Measurements from ENCODE around the gene GLI3.
"Not testable (repeated sequence)": the region's sequence is repeated elsewhere in the genome, so short reads cannot be mapped to it uniquely, and the experiment has no call there.

Gene GLI3

DNA sequence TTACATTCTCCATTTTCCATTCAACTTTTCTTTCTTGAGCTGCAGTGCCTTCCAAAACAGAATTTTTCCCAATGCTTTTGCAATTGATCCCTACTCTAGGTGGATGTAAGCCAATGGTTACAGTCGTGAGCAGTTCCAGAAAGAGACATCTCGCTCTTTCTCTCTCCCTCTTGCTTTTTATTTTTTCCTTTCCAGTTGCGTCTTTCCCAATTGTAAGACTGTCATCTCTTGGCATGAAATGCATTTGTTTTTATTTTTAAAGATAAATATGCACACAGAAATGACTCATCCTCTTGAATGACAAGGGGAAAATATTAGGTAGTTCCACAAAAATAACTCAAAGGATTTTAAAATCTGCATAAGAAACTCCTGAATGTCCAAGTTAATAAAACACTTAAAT, 25.1 kb downstream of the GLI3 start:
- H3K4me3 Mint-ChIP-seq: no peak overlapping the region
- H3K9me3 Mint-ChIP-seq: no peaks in the 10 kb centered on the region
- no peaks in the 10 kb centered on the region for H3K36me3 Mint-ChIP-seq (ENCODE audit: low read depth)
- H3K4me1 Mint-ChIP-seq (ENCODE audit: low read depth): no peaks in the 10 kb centered on the region
- peaks cover 3% of the 10 kb centered on the region for H3K27me3 Mint-ChIP-seq (ENCODE audit: low read depth)
- H3K27ac Mint-ChIP-seq: no peak overlapping the region

DNA sequence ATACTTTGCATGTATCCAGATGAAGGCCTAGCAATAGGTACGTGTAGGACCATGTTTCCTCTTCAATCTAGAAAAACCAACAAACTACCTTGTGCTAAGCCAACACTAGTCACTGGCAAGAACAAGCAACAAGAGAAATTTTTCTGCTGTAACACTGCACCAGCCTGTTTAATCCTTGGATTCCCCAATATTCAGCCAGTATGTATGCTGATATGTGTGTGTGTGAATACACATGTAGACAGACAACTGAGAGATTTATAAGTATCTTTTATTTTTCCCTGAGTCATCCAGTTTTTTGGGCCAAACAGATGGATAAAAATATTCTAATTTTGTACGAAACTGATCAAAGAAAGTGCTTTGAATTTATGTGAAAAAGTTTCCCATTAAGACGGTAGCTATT, 26.2 kb downstream of the GLI3 start:
- Mint-ChIP-seq H3K4me1 (ENCODE audit: low read depth) (no peaks in the 10 kb centered on the region), H3K36me3 (ENCODE audit: low read depth) (no peaks in the 10 kb centered on the region), H3K27ac (no peak overlapping the region), H3K27me3 (ENCODE audit: low read depth) (peaks cover 3% of the 10 kb centered on the region), H3K4me3 (no peak overlapping the region), H3K9me3 (no peaks in the 10 kb centered on the region)

DNA sequence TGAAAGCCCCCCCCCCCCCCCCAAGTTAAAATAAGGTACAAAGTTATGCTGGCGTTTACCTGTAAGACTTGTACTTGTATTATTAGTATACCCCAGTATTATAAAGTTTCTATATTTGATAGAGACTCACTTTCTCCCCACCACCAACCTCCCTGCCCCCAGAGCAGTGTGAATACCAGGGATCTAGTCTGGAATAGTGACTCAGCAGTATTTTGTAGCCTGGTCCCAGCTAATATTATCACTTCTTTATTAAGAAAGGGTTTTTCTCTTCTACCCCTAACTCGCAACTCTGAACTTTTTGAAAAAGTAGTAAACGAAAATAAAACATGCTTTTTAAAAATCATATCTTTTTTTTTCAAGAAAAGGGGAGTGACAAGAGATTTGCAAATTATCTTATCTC, 26.7 kb downstream of the GLI3 start:
- Mint-ChIP-seq H3K9me3 (no peaks in the 10 kb centered on the region), H3K27me3 (ENCODE audit: low read depth) (peaks cover 3% of the 10 kb centered on the region), H3K36me3 (ENCODE audit: low read depth) (no peaks in the 10 kb centered on the region), H3K27ac (no peak overlapping the region), H3K4me1 (ENCODE audit: low read depth) (no peaks in the 10 kb centered on the region), H3K4me3 (no peak overlapping the region)

DNA sequence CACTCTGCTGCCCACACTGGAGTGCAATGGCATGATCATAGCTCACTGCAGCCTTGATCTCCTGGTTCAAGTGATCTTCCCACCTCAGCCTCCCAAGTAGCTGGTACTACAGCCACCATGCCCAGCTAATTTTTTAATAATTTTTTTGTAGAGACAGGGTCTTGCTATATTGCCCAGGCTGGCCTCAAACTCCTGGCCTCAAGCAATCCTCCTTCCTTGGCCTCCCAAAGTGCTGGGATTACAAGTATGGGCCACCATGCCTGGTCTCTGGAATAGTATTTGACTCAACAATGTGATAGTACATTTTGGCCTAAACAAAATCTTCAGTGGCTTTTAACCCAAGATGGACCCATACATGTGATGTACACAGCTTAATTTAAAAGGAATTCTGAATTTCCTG, 27.9 kb downstream of the GLI3 start:
- H3K36me3 Mint-ChIP-seq (ENCODE audit: low read depth); H3K27ac Mint-ChIP-seq; H3K27me3 Mint-ChIP-seq (ENCODE audit: low read depth); H3K9me3 Mint-ChIP-seq; H3K4me3 Mint-ChIP-seq; H3K4me1 Mint-ChIP-seq (ENCODE audit: low read depth): not testable (repeated sequence)

DNA sequence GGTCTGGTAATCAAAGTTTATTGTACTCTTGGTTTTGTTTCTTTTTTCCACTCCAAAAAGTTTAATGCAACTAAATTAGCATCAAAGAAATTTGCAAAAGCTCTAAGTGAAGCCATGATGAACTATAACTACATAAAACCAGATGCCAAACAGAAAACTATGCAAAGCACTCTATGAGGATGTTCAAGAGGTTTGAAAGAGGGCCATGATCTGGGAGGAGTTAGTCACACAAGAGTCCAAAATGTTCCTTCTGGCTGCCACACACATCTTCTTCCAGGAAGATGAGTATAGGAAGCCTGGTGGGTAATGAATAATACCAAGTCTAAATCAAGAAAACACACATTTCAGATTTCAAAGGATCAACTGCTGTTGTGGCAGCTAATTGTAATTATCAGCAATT, 28.4 kb downstream of the GLI3 start:
- Mint-ChIP-seq H3K9me3 (no peaks in the 10 kb centered on the region), H3K27me3 (ENCODE audit: low read depth) (peaks cover 3% of the 10 kb centered on the region), H3K27ac (no peak overlapping the region), H3K36me3 (ENCODE audit: low read depth) (no peaks in the 10 kb centered on the region), H3K4me1 (ENCODE audit: low read depth) (no peaks in the 10 kb centered on the region), H3K4me3 (no peak overlapping the region)

DNA sequence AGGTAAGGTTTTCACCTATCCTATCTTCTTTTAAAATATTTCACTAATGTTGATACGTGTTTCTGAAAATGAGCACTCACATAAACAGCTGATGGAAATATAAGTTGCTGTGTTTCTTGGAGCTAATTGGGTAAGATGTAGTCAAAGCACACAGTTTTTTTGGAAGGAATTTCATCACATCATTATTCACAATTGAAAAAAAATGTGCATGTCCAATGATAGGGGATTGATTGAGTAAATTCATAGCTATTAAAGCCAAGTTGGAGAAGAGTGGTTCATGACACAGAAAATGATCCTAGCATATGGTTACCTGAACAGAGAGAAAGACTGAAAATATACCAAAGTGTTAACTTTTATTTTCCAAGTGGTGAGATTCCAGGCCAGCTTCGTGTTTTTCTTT, 29.6 kb downstream of the GLI3 start:
- H3K9me3 Mint-ChIP-seq: no peaks in the 10 kb centered on the region
- H3K27me3 Mint-ChIP-seq (ENCODE audit: low read depth): no peaks in the 10 kb centered on the region
- no peak overlapping the region for H3K27ac Mint-ChIP-seq
- no peak overlapping the region for H3K4me3 Mint-ChIP-seq
- H3K36me3 Mint-ChIP-seq (ENCODE audit: low read depth): no peaks in the 10 kb centered on the region
- H3K4me1 Mint-ChIP-seq (ENCODE audit: low read depth): no peaks in the 10 kb centered on the region

DNA sequence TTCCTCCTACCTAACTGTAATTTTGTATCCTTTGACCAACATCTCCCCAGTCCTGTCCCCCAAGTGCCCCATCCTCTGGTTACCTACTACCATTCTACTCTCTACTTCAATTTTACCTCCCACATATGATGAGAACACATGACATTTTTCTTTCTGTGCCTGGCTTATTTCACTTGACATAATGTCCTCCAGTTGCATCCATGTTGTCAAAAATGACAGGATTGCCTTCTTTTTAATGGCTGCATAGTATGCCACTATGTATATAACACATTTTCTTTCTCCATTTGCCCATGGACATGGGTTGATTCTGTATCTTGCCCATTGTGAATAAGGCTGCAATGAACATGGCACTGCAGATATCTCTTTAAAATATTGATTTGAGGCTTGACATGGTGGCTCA, 33.7 kb downstream of the GLI3 start:
- H3K4me1 Mint-ChIP-seq (ENCODE audit: low read depth): peaks cover 1% of the 10 kb centered on the region
- no peak overlapping the region for H3K27ac Mint-ChIP-seq
- no peaks in the 10 kb centered on the region for H3K27me3 Mint-ChIP-seq (ENCODE audit: low read depth)

DNA sequence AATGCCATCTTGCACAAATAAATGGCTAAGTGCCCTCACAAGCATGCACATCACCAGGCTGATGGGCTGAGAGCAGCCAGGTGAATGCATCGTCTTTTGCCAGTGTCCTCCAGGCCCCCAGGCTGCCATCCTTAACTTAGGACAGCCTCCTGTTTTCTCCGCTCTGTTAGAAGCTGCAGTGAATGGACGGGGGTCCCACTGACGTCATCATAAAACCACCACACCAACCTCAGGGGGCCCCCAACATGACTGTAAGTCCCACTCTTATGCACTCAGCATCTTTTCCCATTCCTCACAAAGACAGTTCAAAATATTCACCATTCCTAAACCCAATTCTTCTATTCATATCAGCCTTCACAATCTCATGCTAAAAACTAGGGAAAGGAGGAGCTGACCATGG, 34.4 kb downstream of the GLI3 start:
- H3K9me3 Mint-ChIP-seq: no peaks in the 10 kb centered on the region

More for the DNA sequence above, 33.7 kb downstream of the GLI3 start:
- no peak overlapping the region for H3K4me3 Mint-ChIP-seq
- H3K36me3 Mint-ChIP-seq (ENCODE audit: low read depth): no peaks in the 10 kb centered on the region
- no peaks in the 10 kb centered on the region for H3K9me3 Mint-ChIP-seq

DNA sequence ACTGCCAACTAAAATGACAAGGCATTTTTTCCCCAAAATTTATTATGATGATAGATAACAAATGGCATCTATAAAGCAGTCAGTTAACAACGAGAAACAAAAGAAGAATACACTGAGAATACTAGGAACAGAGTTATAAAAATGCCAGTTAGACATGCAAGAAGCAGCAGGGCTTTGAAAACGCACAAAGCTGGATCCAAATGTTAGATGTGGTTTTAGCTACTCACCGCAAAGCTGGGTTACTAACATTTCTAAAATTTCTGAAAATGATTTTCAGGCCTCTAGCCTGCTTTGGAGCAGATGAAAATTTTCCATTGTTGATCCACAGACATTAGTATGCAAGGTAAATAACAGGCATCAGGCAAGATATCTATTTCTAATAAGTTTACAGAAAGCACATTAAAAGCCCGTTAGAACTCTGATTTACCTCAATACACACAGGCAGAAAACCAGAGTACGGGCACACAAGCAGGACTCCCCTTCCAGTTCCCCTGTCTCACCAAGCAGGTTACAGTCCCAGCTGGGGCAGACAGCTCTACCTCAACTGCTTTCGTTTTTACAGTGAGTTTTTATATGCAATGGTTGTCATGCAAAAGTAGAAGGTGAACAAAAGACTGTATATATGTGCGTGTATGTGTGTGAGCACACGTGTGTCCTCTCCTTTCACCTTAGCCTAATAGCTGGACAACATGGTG, 37.9 kb downstream of the GLI3 start:
- Mint-ChIP-seq H3K4me1 (ENCODE audit: low read depth) (peaks cover 1% of the 10 kb centered on the region), H3K27me3 (ENCODE audit: low read depth) (no peaks in the 10 kb centered on the region), H3K36me3 (ENCODE audit: low read depth) (no peaks in the 10 kb centered on the region), H3K4me3 (no peak overlapping the region), H3K27ac (no peak overlapping the region), H3K9me3 (no peaks in the 10 kb centered on the region)

More for the DNA sequence above, 34.4 kb downstream of the GLI3 start:
- H3K36me3 Mint-ChIP-seq (ENCODE audit: low read depth): no peaks in the 10 kb centered on the region
- H3K27ac Mint-ChIP-seq: no peak overlapping the region
- H3K4me1 Mint-ChIP-seq (ENCODE audit: low read depth): peaks cover 1% of the 10 kb centered on the region
- no peak overlapping the region for H3K4me3 Mint-ChIP-seq
- H3K27me3 Mint-ChIP-seq (ENCODE audit: low read depth): no peaks in the 10 kb centered on the region

DNA sequence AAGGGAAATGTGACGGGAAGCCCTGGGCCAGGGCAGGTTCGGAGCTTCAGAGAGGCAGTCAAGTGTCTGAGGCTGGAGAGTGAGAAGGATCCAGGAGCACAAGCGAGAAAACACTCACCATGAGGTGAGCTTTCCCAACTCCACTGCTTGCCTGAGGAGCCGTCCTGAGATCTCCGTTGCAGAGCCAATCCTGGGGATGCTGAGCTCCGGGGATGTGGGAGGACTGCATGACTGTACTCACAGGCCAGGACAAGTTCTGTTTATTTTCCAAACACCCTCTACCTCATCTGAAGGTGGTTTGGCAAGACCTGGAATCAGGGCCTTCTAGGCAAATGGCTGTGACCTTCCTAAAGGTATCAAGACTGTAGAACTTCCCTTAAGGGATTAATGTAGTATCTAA, 38.7 kb downstream of the GLI3 start:
- Mint-ChIP-seq H3K36me3 (ENCODE audit: low read depth) (no peaks in the 10 kb centered on the region), H3K4me3 (no peak overlapping the region), H3K27me3 (ENCODE audit: low read depth) (no peaks in the 10 kb centered on the region), H3K4me1 (ENCODE audit: low read depth) (peaks cover 5% of the 10 kb centered on the region), H3K27ac (no peak overlapping the region), H3K9me3 (no peaks in the 10 kb centered on the region)

DNA sequence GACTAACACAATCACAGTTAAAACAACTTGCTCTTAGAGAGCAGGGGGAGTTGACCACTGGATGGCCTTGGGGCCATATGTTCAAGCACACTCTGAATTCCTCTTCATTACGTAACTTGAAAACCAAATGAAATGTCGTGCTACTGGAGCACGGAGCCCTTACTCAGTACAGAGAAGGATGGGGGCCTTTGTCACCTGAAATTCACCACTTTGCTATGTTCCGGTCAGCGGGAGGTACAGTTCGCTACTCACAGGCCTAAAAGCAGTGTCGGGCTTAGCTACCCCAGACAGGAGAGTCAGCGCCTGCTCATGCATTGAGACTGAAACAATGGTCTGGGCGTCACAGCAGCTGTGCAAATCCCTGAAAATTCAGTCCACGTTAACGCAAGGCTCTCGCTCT, 39.6 kb downstream of the GLI3 start:
- Mint-ChIP-seq H3K27ac (no peak overlapping the region), H3K27me3 (ENCODE audit: low read depth) (no peaks in the 10 kb centered on the region), H3K9me3 (no peaks in the 10 kb centered on the region), H3K36me3 (ENCODE audit: low read depth) (no peaks in the 10 kb centered on the region), H3K4me1 (ENCODE audit: low read depth) (peaks cover 5% of the 10 kb centered on the region), H3K4me3 (no peak overlapping the region)

DNA sequence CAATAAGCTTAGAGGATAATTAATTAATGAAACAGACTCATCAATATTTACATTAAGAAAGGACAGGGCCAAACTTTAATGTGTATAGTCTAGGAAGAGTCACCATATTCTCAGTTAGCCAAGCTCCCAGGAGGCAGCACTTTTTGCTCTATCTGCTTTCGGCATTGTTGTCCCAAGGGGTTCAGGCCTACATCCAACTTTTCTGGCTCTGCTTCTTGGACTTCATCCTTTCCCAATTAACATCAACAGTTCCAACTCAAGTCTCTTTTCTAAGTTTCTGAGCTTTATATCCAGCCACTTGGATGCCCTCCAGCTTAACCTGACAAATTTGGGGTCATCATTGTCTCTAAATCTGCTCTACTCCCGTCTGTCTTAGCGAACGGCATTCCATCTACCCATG, 42.8 kb downstream of the GLI3 start:
- Mint-ChIP-seq H3K36me3 (ENCODE audit: low read depth) (no peaks in the 10 kb centered on the region), H3K27me3 (ENCODE audit: low read depth) (no peaks in the 10 kb centered on the region), H3K4me3 (no peak overlapping the region), H3K27ac (no peak overlapping the region), H3K4me1 (ENCODE audit: low read depth) (peaks cover 3% of the 10 kb centered on the region), H3K9me3 (no peaks in the 10 kb centered on the region)

DNA sequence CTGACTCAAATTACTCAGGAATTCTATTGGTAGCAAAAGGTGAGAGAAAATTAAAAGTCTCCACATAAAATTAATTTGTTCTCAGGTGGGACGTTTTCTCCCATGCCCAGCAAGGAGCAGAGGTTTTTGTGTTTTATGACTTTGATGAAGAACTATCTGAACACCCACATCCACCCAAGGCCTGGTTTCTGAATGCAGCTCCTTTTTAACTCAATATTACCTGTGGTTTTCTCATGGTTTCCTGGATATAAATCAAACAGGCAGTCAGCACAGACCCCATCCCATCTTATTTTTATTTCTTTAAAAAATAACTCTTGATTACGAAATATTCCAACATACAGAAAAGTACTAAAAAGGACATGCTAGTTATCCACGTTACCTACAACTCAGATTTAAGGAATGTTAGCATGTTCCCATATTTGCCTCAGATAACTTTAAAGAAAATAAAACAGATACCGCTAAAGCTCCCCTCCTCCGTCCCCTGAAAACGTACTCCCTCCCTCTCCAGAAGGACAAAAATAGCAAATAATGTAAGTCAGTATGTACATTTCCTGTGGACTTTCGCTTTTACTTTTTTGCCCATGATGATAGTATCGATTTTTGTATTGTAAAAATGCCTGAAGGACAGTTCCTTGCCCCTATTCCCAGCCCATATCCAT, 43.4 kb downstream of the GLI3 start:
- no peaks in the 10 kb centered on the region for H3K27me3 Mint-ChIP-seq (ENCODE audit: low read depth)
- no peaks in the 10 kb centered on the region for H3K36me3 Mint-ChIP-seq (ENCODE audit: low read depth)
- H3K4me3 Mint-ChIP-seq: no peak overlapping the region

DNA sequence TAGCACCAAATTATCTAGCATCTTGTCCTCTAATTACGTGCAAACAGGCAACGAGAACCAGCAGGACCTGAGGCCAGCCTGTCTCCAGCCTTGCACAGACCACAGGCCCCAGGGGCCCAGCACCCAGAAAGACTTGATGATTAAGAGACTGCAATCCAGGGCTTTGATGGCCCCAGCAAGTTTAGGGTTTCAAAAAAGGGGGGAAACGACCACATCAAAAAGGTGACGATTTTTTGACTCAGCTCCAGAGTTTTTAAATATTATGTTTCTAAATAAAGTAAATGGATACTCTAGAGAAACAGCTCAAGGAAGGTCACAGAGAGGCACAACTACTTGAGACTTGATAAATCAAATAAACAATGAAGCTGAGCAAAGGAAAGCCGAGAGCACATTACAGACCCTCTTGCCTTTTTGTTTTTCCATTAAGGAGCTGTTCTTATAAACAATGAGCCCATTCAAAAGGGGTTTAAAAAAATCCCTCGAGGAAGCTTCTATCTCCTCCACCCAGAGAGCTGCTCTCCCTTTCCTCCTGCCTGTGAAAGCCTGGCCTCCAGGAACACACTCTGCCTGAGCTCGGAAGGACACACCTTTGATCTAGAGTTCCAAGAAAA, 44.1 kb downstream of the GLI3 start:
- H3K9me3 Mint-ChIP-seq: no peaks in the 10 kb centered on the region
- no peaks in the 10 kb centered on the region for H3K27me3 Mint-ChIP-seq (ENCODE audit: low read depth)
- no peak overlapping the region for H3K27ac Mint-ChIP-seq
- H3K4me3 Mint-ChIP-seq: no peak overlapping the region
- H3K36me3 Mint-ChIP-seq (ENCODE audit: low read depth): no peaks in the 10 kb centered on the region
- H3K4me1 Mint-ChIP-seq (ENCODE audit: low read depth): peaks cover 3% of the 10 kb centered on the region

More for the DNA sequence above, 43.4 kb downstream of the GLI3 start:
- Mint-ChIP-seq H3K27ac (no peak overlapping the region), H3K9me3 (no peaks in the 10 kb centered on the region), H3K4me1 (ENCODE audit: low read depth) (peaks cover 3% of the 10 kb centered on the region)

DNA sequence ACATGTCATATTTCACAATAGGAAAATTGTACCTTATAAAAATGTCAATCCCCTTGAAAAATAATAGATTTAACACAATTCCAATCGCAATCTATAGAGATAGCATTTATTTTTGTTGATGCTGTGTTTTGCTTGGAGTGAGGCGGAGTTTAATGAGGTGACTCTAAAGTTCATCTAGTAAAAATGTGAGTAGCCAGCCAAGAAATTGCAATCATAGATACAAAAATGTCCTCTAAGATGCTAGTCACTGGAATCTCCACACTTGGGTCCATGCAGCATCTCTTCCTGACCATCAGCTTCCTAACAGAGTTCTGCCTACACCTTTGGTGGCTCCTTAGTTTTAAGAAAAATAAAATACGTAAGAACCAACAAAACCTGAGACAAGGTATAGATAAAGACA, 44.9 kb downstream of the GLI3 start:
- Mint-ChIP-seq H3K36me3 (ENCODE audit: low read depth) (no peaks in the 10 kb centered on the region), H3K4me1 (ENCODE audit: low read depth) (peaks cover 3% of the 10 kb centered on the region), H3K27ac (no peak overlapping the region), H3K27me3 (ENCODE audit: low read depth) (no peaks in the 10 kb centered on the region), H3K9me3 (no peaks in the 10 kb centered on the region), H3K4me3 (no peak overlapping the region)

Measured in T-helper 1 cell treated with Interleukin-12 subunit alpha and Interleukin-12 subunit beta and Interleukin-4 antibody, amounts not matched to agents 30 μg/mL and 1 μg/mL, for 36 hours (primary cell).